ENCODE data around the gene TTLL8.

TTLL8 gene

DNA sequence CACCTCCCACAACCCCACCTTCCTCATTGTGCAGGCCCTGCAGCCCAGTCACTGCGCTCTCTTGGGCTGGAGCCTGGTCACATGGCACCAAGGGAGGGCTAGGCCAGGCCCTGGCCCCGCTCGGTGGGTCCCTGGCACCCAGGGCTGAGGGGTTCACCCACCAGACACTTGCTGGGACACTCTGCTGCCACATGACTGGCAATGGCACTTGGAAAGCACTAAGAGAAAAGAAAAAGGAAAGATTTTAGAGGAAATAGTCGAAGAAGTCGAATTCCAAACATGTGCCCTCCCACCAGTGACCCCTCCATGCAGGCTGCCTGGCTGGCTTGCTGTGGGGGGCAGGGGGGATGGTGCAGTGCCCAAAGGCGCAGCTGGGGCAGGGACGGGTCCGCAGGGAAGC, 12.3 kb upstream of the TTLL8 start:
- DNase-seq (ENCODE audit: low read depth) = no peak
- TF ChIP-seq MYC (IDR thresholded peaks at IDR 0.05; ENCODE audit: low read depth, low read length) (no peak), POLR2A (IDR thresholded peaks at IDR 0.05; ENCODE audit: extremely low read depth, insufficient read length) (no peak)
- TF ChIP-seq, protein P1, sequence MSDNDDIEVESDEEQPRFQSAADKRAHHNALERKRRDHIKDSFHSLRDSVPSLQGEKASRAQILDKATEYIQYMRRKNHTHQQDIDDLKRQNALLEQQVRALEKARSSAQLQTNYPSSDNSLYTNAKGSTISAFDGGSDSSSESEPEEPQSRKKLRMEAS (IDR thresholded peaks at IDR 0.05; ENCODE audit: low read depth, low read length) = no peak
- TF ChIP-seq, protein P2, sequence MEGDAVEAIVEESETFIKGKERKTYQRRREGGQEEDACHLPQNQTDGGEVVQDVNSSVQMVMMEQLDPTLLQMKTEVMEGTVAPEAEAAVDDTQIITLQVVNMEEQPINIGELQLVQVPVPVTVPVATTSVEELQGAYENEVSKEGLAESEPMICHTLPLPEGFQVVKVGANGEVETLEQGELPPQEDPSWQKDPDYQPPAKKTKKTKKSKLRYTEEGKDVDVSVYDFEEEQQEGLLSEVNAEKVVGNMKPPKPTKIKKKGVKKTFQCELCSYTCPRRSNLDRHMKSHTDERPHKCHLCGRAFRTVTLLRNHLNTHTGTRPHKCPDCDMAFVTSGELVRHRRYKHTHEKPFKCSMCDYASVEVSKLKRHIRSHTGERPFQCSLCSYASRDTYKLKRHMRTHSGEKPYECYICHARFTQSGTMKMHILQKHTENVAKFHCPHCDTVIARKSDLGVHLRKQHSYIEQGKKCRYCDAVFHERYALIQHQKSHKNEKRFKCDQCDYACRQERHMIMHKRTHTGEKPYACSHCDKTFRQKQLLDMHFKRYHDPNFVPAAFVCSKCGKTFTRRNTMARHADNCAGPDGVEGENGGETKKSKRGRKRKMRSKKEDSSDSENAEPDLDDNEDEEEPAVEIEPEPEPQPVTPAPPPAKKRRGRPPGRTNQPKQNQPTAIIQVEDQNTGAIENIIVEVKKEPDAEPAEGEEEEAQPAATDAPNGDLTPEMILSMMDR (IDR thresholded peaks at IDR 0.05; ENCODE audit: low read depth, low read length) = no peak
- no peak overlapping the region for H3K4me3 ChIP-seq (ENCODE audit: low read depth, low read length)

DNA sequence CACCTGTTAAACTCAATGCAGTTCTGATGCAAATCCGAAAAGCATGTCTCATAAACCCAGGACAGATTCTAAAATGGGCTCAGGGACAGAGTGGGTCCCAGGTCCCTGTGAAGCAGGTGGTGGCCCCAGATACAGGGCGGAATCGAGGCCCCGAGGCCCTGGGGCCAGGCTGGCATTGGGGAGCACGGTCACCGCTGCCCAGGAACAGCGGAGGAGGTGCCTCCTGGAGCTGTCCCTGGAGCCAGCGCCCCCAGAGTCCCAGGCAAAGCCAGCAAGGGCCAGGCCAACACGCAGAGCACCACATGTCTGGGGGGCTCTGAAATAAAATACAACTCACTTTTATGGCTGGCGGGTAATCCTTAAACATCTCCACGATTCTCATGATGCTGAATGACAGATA, 10.0 kb upstream of the TTLL8 start:
- TF ChIP-seq MYC (IDR thresholded peaks at IDR 0.05; ENCODE audit: low read depth, low read length) (no peak), POLR2A (IDR thresholded peaks at IDR 0.05; ENCODE audit: extremely low read depth, insufficient read length) (no peak)
- TF ChIP-seq, protein P1 (IDR thresholded peaks at IDR 0.05; ENCODE audit: low read depth, low read length) = no peak
- TF ChIP-seq, protein P2 (IDR thresholded peaks at IDR 0.05; ENCODE audit: low read depth, low read length) = no peak
- no peak for DNase-seq (ENCODE audit: low read depth)
- no peak overlapping the region for H3K4me3 ChIP-seq (ENCODE audit: low read depth, low read length)

DNA sequence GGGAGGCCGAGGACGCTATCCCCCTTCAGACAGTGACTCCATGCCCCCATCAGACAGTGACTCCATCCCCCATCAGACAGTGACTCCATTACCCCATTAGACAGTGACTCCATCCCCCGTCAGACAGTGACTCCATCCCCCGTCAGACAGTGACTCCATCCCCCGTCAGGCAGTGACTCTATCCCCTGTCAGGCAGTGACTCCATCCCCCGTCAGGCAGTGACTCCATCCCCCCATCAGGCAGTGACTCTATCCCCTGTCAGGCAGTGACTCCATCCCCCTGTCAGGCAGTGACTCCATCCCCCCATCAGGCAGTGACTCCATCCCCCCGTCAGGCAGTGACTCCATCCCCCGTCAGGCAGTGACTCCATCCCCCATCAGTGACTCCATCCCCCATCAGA, 9.1 kb upstream of the TTLL8 start:
- no peak for DNase-seq (ENCODE audit: low read depth)
- TF ChIP-seq, protein P1 (IDR thresholded peaks at IDR 0.05; ENCODE audit: low read depth, low read length) = no peak
- TF ChIP-seq MYC (IDR thresholded peaks at IDR 0.05; ENCODE audit: low read depth, low read length) (no peak), POLR2A (IDR thresholded peaks at IDR 0.05; ENCODE audit: extremely low read depth, insufficient read length) (no peak)
- TF ChIP-seq, protein P2 (IDR thresholded peaks at IDR 0.05; ENCODE audit: low read depth, low read length) = no peak
- H3K4me3 ChIP-seq (ENCODE audit: low read depth, low read length) = no peak overlapping the region

DNA sequence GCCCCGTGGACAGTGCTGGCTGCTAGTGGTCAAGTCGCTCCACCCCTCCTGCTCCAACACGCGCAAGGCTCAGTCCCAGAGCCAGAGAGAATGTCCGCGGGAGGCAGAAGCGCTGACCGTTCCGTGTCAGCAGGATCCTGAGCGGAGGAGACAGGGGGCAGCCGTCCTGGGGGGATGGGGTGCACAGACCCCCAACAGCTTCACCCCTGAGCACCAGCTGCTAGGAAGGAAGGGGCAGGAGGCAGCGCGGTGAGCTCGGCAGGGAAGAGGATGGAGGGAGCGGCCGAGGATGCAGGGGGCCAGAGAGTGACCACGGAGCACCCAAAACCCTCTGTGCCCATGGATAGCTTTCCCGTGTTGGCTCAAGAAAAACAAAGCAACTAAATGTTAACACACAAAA, 6.4 kb upstream of the TTLL8 start:
- no peak overlapping the region for H3K4me3 ChIP-seq (ENCODE audit: low read depth, low read length)
- no peak for DNase-seq (ENCODE audit: low read depth)
- no peak for TF ChIP-seq POLR2A (IDR thresholded peaks at IDR 0.05; ENCODE audit: extremely low read depth, insufficient read length)
- TF ChIP-seq MYC (IDR thresholded peaks at IDR 0.05; ENCODE audit: low read depth, low read length) = no peak
- TF ChIP-seq, protein P1 (IDR thresholded peaks at IDR 0.05; ENCODE audit: low read depth, low read length) = no peak
- TF ChIP-seq, protein P2 (IDR thresholded peaks at IDR 0.05; ENCODE audit: low read depth, low read length) = no peak

DNA sequence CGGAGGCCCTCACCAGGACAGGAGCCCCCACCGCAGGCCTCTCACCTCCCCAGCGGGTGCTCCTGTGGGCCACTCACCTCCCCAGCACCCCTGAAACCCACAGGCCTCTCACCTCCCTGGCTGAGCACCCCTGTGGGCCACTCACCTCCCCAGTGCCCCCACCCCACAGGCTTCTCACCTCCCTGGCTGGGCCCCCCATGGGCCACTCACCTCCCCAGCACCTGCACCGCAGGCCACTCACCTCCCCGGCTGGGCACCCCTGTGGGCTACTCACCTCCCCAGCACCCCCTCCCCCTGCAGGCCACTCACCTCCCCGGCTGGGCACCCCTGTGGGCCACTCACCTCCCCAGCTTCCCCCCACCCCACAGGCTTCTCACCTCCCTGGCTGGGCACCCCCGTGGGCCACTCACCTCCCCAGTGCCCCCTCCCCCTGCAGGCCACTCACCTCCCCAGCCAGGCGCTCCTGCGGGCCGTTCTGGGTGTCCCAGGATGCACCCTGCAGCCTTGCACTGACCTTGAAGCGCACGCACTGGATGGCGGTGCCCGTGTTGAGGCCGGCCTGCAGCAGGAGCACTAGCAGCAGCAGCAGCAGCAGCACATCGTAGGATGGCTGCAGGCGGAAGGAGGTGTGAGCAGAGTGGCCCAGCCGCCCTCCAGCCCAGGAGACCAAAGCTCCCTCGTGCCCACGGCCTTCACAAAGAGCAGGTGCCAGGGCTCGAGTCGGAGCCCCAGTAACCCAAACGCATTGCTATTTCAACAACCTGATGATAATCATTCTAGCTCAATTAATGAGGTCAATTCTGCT, 5.7 kb upstream of the TTLL8 start:
- no peak for DNase-seq (ENCODE audit: low read depth)
- no peak for TF ChIP-seq POLR2A (IDR thresholded peaks at IDR 0.05; ENCODE audit: extremely low read depth, insufficient read length)
- TF ChIP-seq, protein P2 (IDR thresholded peaks at IDR 0.05; ENCODE audit: low read depth, low read length) = no peak
- TF ChIP-seq, protein P1 (IDR thresholded peaks at IDR 0.05; ENCODE audit: low read depth, low read length) = no peak
- no peak for TF ChIP-seq MYC (IDR thresholded peaks at IDR 0.05; ENCODE audit: low read depth, low read length)

More for the DNA sequence above, 5.7 kb upstream of the TTLL8 start:
- H3K4me3 ChIP-seq (ENCODE audit: low read depth, low read length) = no peak overlapping the region
